ENCODE data around the gene TGFBI.

The TGFBI gene

DNA sequence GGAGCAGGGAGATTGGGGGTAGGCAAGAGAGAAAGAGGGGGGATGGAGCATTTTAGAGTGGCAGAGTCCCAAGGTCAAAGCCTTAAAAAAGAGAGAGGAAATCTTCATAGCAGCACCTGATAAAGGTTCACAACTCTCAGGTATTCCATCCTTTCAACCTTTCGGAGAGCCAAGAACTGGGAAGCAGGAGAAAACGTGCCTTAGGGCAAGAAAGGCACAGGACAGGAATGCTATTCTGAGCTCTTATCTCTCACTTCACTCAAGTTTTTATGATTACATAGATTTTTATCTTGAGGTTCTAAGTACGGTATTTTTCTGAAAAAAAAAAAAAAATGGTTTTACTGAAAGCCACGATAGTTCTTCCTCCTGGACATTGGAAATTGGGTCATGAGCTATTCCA is 69.4 kb downstream of the TGFBI start:
- no peak overlapping the region for H3K4ac ChIP-seq (ENCODE audit: low read depth, low read length)
- no peak overlapping the region for H4K91ac ChIP-seq (ENCODE audit: low read depth, low read length)
- no peak overlapping the region for H3K14ac ChIP-seq (ENCODE audit: low read length)
- H3K4me3 ChIP-seq (ENCODE audit: low read depth, low read length): no peak overlapping the region
- H2BK12ac ChIP-seq (ENCODE audit: low read length): no peak overlapping the region
- no peaks in the 10 kb centered on the region for H3K36me3 ChIP-seq (ENCODE audit: control insufficient read depth in 1 of 2, insufficient read depth in 2 of 2, low read length in 2 of 2)
- no peak overlapping the region for H2AK5ac ChIP-seq (ENCODE audit: low read length)
- no peaks in the 10 kb centered on the region for H3K79me2 ChIP-seq (ENCODE audit: control insufficient read depth, insufficient read depth, low read length, poor library complexity)
- no peak overlapping the region for H2BK5ac ChIP-seq (ENCODE audit: low read depth, low read length, poor library complexity)
- DNase-seq: peak; percentile 84 to 96
- H3K79me1 ChIP-seq (ENCODE audit: low read length): no peaks in the 10 kb centered on the region
- H3K4me1 ChIP-seq (ENCODE audit: control insufficient read depth in 1 of 2, insufficient read depth in 2 of 2, low read length in 2 of 2): peaks cover 2 to 7% of the 10 kb centered on the region in 2 experiments
- H3K9ac ChIP-seq (ENCODE audit: low read length): no peak overlapping the region
- H3K4me2 ChIP-seq (ENCODE audit: low read length): no peak overlapping the region
- no peak overlapping the region for H3K23ac ChIP-seq (ENCODE audit: low read length)
- H2AFZ ChIP-seq (ENCODE audit: insufficient read depth, low read length, poor library complexity): no peak overlapping the region
- H3K9me3 ChIP-seq (ENCODE audit: insufficient read depth, low read depth, low read length): no peaks in the 10 kb centered on the region
- H3K18ac ChIP-seq (ENCODE audit: low read length): no peak overlapping the region
- H4K12ac ChIP-seq (ENCODE audit: low read depth, low read length): no peak overlapping the region
- H2BK120ac ChIP-seq (ENCODE audit: insufficient read depth, low read length, poor library complexity): no peak overlapping the region
- no peaks in the 10 kb centered on the region for H3K27me3 ChIP-seq (ENCODE audit: insufficient read depth, low read length)
- H4K8ac ChIP-seq (ENCODE audit: low read depth, low read length): no peak overlapping the region
- WGBS (ENCODE audit: extremely low coverage, insufficient coverage, insufficient read length): no CpG with 5 or more reads among the region's 4 CpGs
- no peak overlapping the region for H3K27ac ChIP-seq (ENCODE audit: low read depth, low read length)

DNA sequence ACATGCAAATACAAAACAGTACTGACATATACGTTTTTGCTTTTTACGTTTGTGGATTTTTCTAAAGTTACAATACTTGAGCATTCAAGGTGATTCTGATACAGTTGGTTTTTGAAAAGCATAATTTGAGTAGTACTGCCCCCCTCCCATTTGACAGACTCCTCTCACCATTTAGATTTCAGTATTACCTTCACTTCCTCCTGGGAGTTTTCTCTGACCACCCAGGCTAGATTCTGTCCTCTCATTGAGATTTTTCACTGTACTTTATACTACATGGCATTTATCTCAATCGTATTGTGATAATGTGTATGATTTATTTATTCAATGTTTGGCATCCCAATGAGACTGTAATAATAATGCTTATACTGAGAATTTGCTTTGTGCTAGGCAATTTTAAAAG is 71.1 kb downstream of the TGFBI start:
- Histone ChIP-seq H3K9ac (ENCODE audit: low read length) (no peak overlapping the region), H3K9me3 (ENCODE audit: insufficient read depth, low read depth, low read length) (no peaks in the 10 kb centered on the region), H2AK5ac (ENCODE audit: low read length) (no peak overlapping the region), H4K8ac (ENCODE audit: low read depth, low read length) (no peak overlapping the region), H2AFZ (ENCODE audit: insufficient read depth, low read length, poor library complexity) (no peak overlapping the region), H3K4me3 (ENCODE audit: low read depth, low read length) (no peak overlapping the region), H3K27me3 (ENCODE audit: insufficient read depth, low read length) (no peaks in the 10 kb centered on the region), H3K23ac (ENCODE audit: low read length) (no peak overlapping the region), H2BK12ac (ENCODE audit: low read length) (no peak overlapping the region), H2BK5ac (ENCODE audit: low read depth, low read length, poor library complexity) (no peak overlapping the region), H3K4me2 (ENCODE audit: low read length) (no peak overlapping the region), H3K18ac (ENCODE audit: low read length) (no peak overlapping the region), H3K27ac (ENCODE audit: low read depth, low read length) (no peak overlapping the region), H3K36me3 (ENCODE audit: control insufficient read depth in 1 of 2, insufficient read depth in 2 of 2, low read length in 2 of 2) (no peaks in the 10 kb centered on the region), H4K12ac (ENCODE audit: low read depth, low read length) (no peak overlapping the region), H3K79me1 (ENCODE audit: low read length) (no peaks in the 10 kb centered on the region), H3K4me1 (ENCODE audit: control insufficient read depth in 1 of 2, insufficient read depth in 2 of 2, low read length in 2 of 2) (peaks cover 2 to 7% of the 10 kb centered on the region in 2 experiments), H3K79me2 (ENCODE audit: control insufficient read depth, insufficient read depth, low read length, poor library complexity) (no peaks in the 10 kb centered on the region), H2BK120ac (ENCODE audit: insufficient read depth, low read length, poor library complexity) (no peak overlapping the region), H3K4ac (ENCODE audit: low read depth, low read length) (no peak overlapping the region), H3K14ac (ENCODE audit: low read length) (no peak overlapping the region), H4K91ac (ENCODE audit: low read depth, low read length) (no peak overlapping the region)
- no CpG with 5 or more reads among the region's 3 CpGs for WGBS (ENCODE audit: extremely low coverage, insufficient coverage, insufficient read length)
- no peak for DNase-seq

DNA sequence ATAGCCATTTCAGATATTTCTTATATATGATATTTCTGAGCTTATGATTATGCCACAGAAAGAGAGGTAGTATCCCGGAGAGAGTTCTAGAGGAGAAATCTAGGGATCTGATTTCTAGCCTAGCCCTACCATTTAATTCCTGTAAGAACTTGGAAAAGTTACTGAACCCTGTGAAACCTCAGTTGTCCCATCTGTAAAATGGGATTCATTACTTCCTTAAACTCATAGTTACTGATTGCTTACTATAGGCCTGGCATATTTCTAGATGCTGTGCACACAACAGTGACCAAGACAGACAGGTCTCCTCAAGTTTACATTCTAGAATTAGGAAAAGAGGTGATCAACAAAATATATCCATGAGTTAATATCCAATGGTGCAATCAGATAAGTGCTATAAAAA is 73.1 kb downstream of the TGFBI start:
- H3K79me2 ChIP-seq (ENCODE audit: control insufficient read depth, insufficient read depth, low read length, poor library complexity): no peaks in the 10 kb centered on the region
- no peak overlapping the region for H3K14ac ChIP-seq (ENCODE audit: low read length)

DNA sequence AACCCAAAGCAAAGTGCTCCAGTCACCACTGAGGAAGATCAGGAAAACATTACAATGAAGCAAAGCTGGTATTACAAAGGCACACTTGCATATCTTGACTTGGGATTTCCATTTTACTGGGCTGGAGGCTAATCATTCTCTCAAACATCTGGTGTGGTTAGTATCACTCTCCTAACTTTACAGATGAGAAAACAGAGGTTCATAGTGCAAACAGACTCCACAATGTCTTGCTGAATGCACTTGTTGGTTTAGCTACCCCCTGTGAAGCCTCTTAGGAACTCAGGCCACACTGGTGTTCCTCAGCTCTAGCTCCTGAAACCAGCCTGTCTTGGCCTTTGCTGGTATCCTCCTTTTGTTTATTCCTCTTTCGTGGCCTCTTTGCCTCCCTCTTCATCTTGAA is 74.3 kb downstream of the TGFBI start:
- H3K23ac ChIP-seq (ENCODE audit: low read length): no peak overlapping the region
- DNase-seq: no peak
- H3K9me3 ChIP-seq (ENCODE audit: insufficient read depth, low read depth, low read length): no peaks in the 10 kb centered on the region
- no peak overlapping the region for H2BK120ac ChIP-seq (ENCODE audit: insufficient read depth, low read length, poor library complexity)
- H2BK5ac ChIP-seq (ENCODE audit: low read depth, low read length, poor library complexity): no peak overlapping the region
- H3K36me3 ChIP-seq (ENCODE audit: control insufficient read depth in 1 of 2, insufficient read depth in 2 of 2, low read length in 2 of 2): no peaks in the 10 kb centered on the region
- H2AFZ ChIP-seq (ENCODE audit: insufficient read depth, low read length, poor library complexity): no peak overlapping the region
- no peak overlapping the region for H3K4me2 ChIP-seq (ENCODE audit: low read length)
- H4K91ac ChIP-seq (ENCODE audit: low read depth, low read length): no peak overlapping the region
- no peaks in the 10 kb centered on the region for H3K27me3 ChIP-seq (ENCODE audit: insufficient read depth, low read length)
- H3K27ac ChIP-seq (ENCODE audit: low read depth, low read length): no peak overlapping the region
- peaks cover 2 to 4% of the 10 kb centered on the region in 2 experiments for H3K4me1 ChIP-seq (ENCODE audit: control insufficient read depth in 1 of 2, insufficient read depth in 2 of 2, low read length in 2 of 2)
- no peak overlapping the region for H2AK5ac ChIP-seq (ENCODE audit: low read length)
- H3K18ac ChIP-seq (ENCODE audit: low read length): no peak overlapping the region
- H2BK12ac ChIP-seq (ENCODE audit: low read length): no peak overlapping the region
- no peak overlapping the region for H3K4me3 ChIP-seq (ENCODE audit: low read depth, low read length)
- no peak overlapping the region for H3K14ac ChIP-seq (ENCODE audit: low read length)
- H3K79me1 ChIP-seq (ENCODE audit: low read length): no peaks in the 10 kb centered on the region
- H3K79me2 ChIP-seq (ENCODE audit: control insufficient read depth, insufficient read depth, low read length, poor library complexity): no peaks in the 10 kb centered on the region
- H3K4ac ChIP-seq (ENCODE audit: low read depth, low read length): no peak overlapping the region
- no CpG with 5 or more reads among the region's 1 CpG for WGBS (ENCODE audit: extremely low coverage, insufficient coverage, insufficient read length)
- H3K9ac ChIP-seq (ENCODE audit: low read length): no peak overlapping the region
- H4K12ac ChIP-seq (ENCODE audit: low read depth, low read length): no peak overlapping the region
- no peak overlapping the region for H4K8ac ChIP-seq (ENCODE audit: low read depth, low read length)

More for the DNA sequence above, 73.1 kb downstream of the TGFBI start:
- Histone ChIP-seq H3K79me1 (ENCODE audit: low read length) (no peaks in the 10 kb centered on the region), H3K4me2 (ENCODE audit: low read length) (no peak overlapping the region), H3K36me3 (ENCODE audit: control insufficient read depth in 1 of 2, insufficient read depth in 2 of 2, low read length in 2 of 2) (no peaks in the 10 kb centered on the region), H4K91ac (ENCODE audit: low read depth, low read length) (no peak overlapping the region), H3K18ac (ENCODE audit: low read length) (no peak overlapping the region), H2AFZ (ENCODE audit: insufficient read depth, low read length, poor library complexity) (no peak overlapping the region), H2AK5ac (ENCODE audit: low read length) (no peak overlapping the region), H3K9me3 (ENCODE audit: insufficient read depth, low read depth, low read length) (no peaks in the 10 kb centered on the region), H2BK12ac (ENCODE audit: low read length) (no peak overlapping the region), H4K8ac (ENCODE audit: low read depth, low read length) (no peak overlapping the region), H3K4me1 (ENCODE audit: control insufficient read depth in 1 of 2, insufficient read depth in 2 of 2, low read length in 2 of 2) (peaks cover 2 to 4% of the 10 kb centered on the region in 2 experiments), H2BK5ac (ENCODE audit: low read depth, low read length, poor library complexity) (no peak overlapping the region), H3K27ac (ENCODE audit: low read depth, low read length) (no peak overlapping the region), H3K23ac (ENCODE audit: low read length) (no peak overlapping the region), H3K4me3 (ENCODE audit: low read depth, low read length) (no peak overlapping the region), H4K12ac (ENCODE audit: low read depth, low read length) (no peak overlapping the region), H3K4ac (ENCODE audit: low read depth, low read length) (no peak overlapping the region), H2BK120ac (ENCODE audit: insufficient read depth, low read length, poor library complexity) (no peak overlapping the region), H3K27me3 (ENCODE audit: insufficient read depth, low read length) (no peaks in the 10 kb centered on the region), H3K9ac (ENCODE audit: low read length) (no peak overlapping the region)
- WGBS (ENCODE audit: extremely low coverage, insufficient coverage, insufficient read length): no CpG with 5 or more reads among the region's 1 CpG
- DNase-seq: no peak
